ENCODE results near the gene HSD17B8. TPM values are rescaled to one million over a fixed set of nuclear protein-coding genes. Genes with fewer than 3 reads are reported as not detected.

Gene HSD17B8
- total RNA-seq, 6 donors from 2014 or later, result 8.2 to 39.3 (median 28.7) TPM

DNA sequence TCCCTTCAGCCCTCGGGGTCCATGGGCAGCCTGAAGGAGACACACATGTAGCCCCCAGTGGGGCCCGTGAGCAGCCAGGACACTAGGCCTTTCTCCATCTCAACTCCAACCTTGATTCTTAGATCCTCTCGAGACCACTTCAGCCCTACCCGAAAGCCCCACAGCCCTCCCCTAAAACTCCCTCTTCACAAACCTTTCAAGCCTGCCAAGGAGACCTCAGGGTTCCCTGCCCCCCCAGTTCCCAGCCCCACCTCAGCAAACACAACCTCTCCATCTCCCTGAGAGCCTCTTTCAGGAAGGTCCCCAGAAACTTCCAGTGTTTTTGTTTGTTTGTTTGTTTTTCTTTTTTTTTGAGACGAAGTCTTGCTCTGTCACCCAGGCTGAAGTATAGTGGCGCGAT lies 23.3 kb upstream of the HSD17B8 start:
- no peak for DNase-seq
- TF ChIP-seq, protein P1, sequence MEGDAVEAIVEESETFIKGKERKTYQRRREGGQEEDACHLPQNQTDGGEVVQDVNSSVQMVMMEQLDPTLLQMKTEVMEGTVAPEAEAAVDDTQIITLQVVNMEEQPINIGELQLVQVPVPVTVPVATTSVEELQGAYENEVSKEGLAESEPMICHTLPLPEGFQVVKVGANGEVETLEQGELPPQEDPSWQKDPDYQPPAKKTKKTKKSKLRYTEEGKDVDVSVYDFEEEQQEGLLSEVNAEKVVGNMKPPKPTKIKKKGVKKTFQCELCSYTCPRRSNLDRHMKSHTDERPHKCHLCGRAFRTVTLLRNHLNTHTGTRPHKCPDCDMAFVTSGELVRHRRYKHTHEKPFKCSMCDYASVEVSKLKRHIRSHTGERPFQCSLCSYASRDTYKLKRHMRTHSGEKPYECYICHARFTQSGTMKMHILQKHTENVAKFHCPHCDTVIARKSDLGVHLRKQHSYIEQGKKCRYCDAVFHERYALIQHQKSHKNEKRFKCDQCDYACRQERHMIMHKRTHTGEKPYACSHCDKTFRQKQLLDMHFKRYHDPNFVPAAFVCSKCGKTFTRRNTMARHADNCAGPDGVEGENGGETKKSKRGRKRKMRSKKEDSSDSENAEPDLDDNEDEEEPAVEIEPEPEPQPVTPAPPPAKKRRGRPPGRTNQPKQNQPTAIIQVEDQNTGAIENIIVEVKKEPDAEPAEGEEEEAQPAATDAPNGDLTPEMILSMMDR (IDR thresholded peaks at IDR 0.05), result no peak
- TF ChIP-seq POLR2A (IDR thresholded peaks at IDR 0.05) (no peak), POLR2AphosphoS5 (IDR thresholded peaks at IDR 0.05) (no peak), EP300 (IDR thresholded peaks at IDR 0.05) (no peak)
- 69 to 81% methylated on average over 7 of the region's 7 CpGs for WGBS, 2 donors

DNA sequence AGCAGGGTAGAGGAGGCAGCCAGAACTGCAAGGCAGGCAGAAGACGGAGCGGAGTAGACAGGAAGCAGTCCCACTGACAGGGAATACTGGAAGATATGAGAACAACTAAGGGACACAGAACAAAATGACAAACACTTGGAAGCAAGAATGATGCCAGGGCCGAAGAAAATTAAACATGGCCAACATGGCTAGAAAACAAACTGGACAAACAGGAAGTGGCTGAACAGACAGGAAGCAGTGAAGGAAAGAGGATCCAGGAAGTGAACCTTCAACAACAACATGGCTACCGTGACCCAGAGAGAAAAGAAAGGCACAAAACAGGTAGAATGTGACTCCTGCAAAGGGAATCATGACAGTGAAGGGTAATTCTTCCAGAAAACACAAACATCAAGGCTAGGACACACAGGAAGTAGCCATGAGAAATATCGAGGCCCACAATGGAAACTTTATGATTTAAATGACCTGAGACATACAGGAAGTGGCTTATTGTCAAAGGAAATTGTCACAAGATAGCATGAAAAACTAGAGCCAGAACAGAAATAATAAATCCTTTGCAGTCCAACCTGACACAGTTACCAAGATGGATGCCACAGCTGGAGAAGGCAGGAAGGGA lies 21.3 kb upstream of the HSD17B8 start:
- H3K9me3 ChIP-seq, result no peaks in the 10 kb centered on the region
- H3K36me3 ChIP-seq, result no peaks in the 10 kb centered on the region
- H3K27ac ChIP-seq, result peak overlapping the region in 1 of 4 donors; percentile 2
- DNase-seq (no peak), ATAC-seq (ENCODE audit: low FRiP score in 2 of 2) (no peak)
- WGBS, 2 donors, result 61 to 65% methylated on average over 5 of the region's 5 CpGs
- peaks cover 0 to 6% (median 5%) of the 10 kb centered on the region in 4 donors for H3K4me1 ChIP-seq
- TF ChIP-seq EP300 (IDR thresholded peaks at IDR 0.05) (no peak), POLR2A (IDR thresholded peaks at IDR 0.05) (no peak), POLR2AphosphoS5 (IDR thresholded peaks at IDR 0.05) (no peak)
- TF ChIP-seq, protein P1 (IDR thresholded peaks at IDR 0.05), result no peak
- no peak overlapping the region for H3K4me3 ChIP-seq
- no peaks in the 10 kb centered on the region for H3K27me3 ChIP-seq

More for the DNA sequence above, 23.3 kb upstream of the HSD17B8 start:
- Histone ChIP-seq H3K27ac (no peak overlapping the region), H3K36me3 (no peaks in the 10 kb centered on the region), H3K4me3 (no peak overlapping the region), H3K9me3 (no peaks in the 10 kb centered on the region), H3K27me3 (no peaks in the 10 kb centered on the region), H3K4me1 (peaks cover 0 to 6% (median 5%) of the 10 kb centered on the region in 4 donors)
- no peak for ATAC-seq (ENCODE audit: low FRiP score in 2 of 2)

- TF ChIP-seq POLR2A (IDR thresholded peaks at IDR 0.05) (no peak), POLR2AphosphoS5 (IDR thresholded peaks at IDR 0.05) (no peak), EP300 (IDR thresholded peaks at IDR 0.05) (no peak)
- TF ChIP-seq, protein P1 (IDR thresholded peaks at IDR 0.05), result no peak
Observed at GRCh38 chr6:33185190-33185589, 19.3 kb upstream of the HSD17B8 start.

GRCh38 chr6:33185654-33186187 lies 18.7 kb upstream of the HSD17B8 start:
- Histone ChIP-seq H3K4me3 (no peak overlapping the region), H3K27ac (no peak overlapping the region), H3K36me3 (no peaks in the 10 kb centered on the region), H3K27me3 (no peaks in the 10 kb centered on the region), H3K4me1 (peaks cover 0 to 6% (median 5%) of the 10 kb centered on the region in 4 donors), H3K9me3 (no peaks in the 10 kb centered on the region)
- DNase-seq (no peak), ATAC-seq (ENCODE audit: low FRiP score in 2 of 2) (no peak)
- 83 to 84% methylated on average over 4 of the region's 4 CpGs for WGBS, 2 donors
- TF ChIP-seq, protein P1 (IDR thresholded peaks at IDR 0.05), result no peak
- TF ChIP-seq POLR2A (IDR thresholded peaks at IDR 0.05) (no peak), POLR2AphosphoS5 (IDR thresholded peaks at IDR 0.05) (no peak), EP300 (IDR thresholded peaks at IDR 0.05) (no peak)

More at GRCh38 chr6:33185190-33185589, 19.3 kb upstream of the HSD17B8 start:
- Histone ChIP-seq H3K4me3 (no peak overlapping the region), H3K27ac (no peak overlapping the region), H3K4me1 (peaks cover 0 to 6% (median 5%) of the 10 kb centered on the region in 4 donors), H3K36me3 (no peaks in the 10 kb centered on the region), H3K27me3 (no peaks in the 10 kb centered on the region), H3K9me3 (no peaks in the 10 kb centered on the region)
- whole genome bisulfite sequencing, 2 donors, result 81 to 82% methylated on average over 5 to 9 of the region's 9 CpGs
- DNase-seq, result peak in 1 of 2 donors; percentile 49
- ATAC-seq (ENCODE audit: low FRiP score in 2 of 2), result no peak
